ENCODE measurements around the gene MTMR10.

GRCh38 chr15:30929982-30930381 is 61.4 kb downstream of the MTMR10 start:
- TF ChIP-seq, protein P1, sequence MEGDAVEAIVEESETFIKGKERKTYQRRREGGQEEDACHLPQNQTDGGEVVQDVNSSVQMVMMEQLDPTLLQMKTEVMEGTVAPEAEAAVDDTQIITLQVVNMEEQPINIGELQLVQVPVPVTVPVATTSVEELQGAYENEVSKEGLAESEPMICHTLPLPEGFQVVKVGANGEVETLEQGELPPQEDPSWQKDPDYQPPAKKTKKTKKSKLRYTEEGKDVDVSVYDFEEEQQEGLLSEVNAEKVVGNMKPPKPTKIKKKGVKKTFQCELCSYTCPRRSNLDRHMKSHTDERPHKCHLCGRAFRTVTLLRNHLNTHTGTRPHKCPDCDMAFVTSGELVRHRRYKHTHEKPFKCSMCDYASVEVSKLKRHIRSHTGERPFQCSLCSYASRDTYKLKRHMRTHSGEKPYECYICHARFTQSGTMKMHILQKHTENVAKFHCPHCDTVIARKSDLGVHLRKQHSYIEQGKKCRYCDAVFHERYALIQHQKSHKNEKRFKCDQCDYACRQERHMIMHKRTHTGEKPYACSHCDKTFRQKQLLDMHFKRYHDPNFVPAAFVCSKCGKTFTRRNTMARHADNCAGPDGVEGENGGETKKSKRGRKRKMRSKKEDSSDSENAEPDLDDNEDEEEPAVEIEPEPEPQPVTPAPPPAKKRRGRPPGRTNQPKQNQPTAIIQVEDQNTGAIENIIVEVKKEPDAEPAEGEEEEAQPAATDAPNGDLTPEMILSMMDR (conservative IDR thresholded peaks at IDR 0.05): no peak
- no peak for TF ChIP-seq ZFX (IDR thresholded peaks at IDR 0.05)
